ENCODE measurements around the gene PCDHGB1.
"Not testable (repeated sequence)": the region's sequence is repeated elsewhere in the genome, so short reads cannot be mapped to it uniquely, and the experiment has no call there.

The PCDHGB1 gene

DNA sequence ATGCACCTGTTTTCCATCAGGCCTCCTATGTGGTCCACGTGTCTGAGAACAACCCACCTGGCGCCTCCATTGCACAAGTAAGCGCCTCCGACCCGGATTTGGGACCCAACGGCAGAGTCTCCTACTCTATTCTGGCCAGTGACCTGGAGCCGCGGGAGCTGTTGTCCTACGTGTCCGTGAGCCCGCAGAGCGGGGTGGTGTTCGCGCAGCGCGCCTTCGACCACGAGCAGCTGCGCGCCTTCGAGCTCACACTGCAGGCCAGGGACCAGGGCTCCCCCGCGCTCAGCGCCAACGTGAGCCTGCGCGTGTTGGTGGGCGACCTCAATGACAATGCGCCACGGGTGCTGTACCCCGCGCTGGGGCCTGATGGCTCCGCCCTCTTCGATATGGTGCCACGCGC, 1.7 kb downstream of the PCDHGB1 start:
- no peak for DNase-seq

DNA sequence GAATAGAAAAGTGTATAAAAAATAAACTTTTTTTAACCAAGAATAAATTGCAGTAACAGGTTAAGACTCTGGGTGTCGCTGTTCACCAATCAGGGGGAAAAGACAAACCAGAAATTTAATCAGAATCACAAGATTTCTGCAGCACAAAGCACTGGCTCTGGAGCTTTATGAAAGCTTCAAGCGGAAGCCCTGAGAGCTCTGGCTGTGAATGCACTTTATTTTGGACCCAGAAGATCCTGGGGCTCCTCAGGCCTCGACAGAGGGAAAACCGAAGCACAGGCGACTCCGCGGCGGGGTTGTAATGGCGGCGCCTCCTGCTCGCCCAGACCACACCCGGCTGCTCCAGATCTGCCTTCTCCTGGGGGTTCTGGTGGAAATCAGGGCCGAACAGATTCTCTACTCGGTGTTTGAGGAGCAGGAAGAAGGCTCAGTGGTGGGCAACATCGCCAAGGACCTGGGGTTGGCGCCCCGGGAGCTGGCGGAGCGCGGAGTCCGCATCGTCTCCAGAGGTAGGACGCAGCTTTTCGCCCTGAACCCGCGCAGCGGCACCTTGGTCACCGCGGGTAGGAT, 5.1 kb downstream of the PCDHGB1 start, which contains the start of gene PCDHGA4:
PCDHGA4 (plus strand) TSS at position 122 of the 570 bp plus-strand sequence; CDS start at position 209, 87 bp downstream.
- DNase-seq: no peak

DNA sequence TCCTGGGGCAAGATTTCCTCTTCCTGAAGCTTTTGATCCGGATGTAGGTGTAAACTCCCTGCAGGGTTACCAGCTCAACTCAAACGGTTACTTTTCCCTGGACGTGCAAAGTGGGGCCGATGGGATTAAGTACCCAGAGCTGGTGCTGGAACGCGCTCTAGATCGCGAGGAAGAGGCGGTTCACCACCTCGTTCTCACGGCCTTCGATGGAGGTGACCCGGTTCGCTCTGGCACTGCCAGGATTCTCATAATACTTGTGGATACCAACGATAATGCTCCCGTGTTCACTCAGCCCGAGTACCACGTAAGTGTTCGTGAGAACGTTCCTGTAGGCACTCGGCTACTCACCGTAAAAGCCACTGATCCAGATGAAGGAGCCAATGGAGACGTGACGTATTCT, 5.7 kb downstream of the PCDHGB1 start:
- no peak for DNase-seq

DNA sequence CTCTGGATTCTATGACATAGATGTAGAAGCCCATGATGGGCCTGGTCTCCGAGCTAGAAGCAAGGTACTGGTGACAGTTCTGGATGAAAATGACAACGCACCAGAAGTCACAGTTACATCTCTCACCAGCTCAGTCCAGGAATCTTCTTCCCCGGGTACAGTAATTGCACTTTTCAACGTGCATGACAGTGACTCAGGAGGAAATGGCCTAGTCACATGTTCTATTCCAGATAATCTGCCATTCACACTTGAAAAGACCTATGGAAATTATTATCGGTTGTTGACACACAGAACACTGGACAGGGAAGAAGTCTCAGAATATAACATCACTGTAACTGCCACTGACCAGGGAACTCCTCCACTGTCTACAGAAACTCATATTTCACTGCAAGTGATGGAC, 6.2 kb downstream of the PCDHGB1 start:
- no peak for DNase-seq

DNA sequence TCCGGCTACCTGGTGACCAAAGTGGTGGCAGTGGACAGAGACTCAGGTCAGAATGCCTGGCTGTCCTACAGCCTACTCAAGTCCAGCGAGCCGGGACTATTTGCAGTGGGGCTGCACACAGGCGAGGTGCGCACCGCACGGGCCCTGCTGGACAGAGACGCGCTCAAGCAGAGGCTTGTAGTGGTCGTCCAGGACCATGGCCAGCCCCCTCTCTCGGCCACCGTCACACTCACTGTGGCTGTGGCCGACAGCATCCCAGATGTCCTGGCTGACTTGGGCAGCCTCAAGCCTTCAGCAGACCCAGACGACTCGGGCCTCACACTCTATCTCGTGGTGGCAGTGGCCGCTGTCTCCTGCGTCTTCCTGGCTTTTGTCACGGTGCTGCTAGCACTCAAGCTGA, 7.1 kb downstream of the PCDHGB1 start:
- DNase-seq: no peak

DNA sequence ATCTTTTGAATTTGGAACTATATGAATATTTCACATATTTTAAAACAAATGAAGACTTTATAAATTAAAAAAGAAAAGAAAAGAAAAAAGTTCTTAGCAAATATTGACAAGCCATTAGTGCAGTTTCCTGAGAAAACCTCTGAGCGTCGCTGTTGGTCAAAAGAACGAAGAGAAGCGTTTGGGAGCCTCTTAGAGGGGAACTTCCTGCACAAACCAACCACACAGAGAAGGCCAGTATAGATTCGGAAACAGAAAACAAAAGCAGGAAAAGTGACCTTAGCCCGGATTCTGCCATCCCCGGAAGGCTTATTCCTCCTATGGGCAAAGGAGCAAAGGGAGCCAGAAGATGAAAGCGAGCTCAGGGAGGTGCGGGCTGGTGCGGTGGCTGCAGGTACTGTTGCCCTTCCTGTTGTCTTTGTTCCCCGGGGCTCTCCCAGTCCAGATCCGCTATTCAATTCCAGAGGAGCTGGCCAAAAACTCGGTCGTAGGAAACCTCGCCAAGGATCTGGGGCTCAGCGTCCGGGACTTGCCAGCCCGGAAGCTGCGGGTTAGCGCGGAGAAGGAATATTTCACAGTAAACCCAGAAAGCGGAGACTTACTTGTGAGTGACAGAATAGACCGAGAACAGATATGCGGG, 10.0 kb downstream of the PCDHGB1 start, which contains the start of gene PCDHGB2:
PCDHGB2 (plus strand) TSS at position 205 of the 637 bp plus-strand sequence; CDS start at position 347, 142 bp downstream.
- DNase-seq: no peak

DNA sequence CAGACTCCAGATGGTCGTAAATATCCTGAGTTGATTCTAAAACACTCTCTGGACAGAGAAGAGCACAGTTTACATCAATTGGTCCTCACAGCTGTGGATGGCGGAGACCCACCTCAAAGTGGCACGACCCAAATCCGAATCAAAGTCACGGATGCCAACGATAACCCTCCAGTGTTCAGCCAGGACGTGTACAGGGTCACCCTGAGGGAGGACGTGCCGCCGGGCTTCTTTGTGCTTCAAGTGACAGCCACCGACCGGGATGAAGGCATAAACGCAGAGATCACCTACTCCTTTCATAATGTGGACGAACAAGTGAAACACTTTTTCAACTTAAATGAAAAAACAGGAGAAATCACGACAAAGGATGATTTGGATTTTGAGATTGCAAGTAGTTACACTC, 10.8 kb downstream of the PCDHGB1 start:
- no peak for DNase-seq

DNA sequence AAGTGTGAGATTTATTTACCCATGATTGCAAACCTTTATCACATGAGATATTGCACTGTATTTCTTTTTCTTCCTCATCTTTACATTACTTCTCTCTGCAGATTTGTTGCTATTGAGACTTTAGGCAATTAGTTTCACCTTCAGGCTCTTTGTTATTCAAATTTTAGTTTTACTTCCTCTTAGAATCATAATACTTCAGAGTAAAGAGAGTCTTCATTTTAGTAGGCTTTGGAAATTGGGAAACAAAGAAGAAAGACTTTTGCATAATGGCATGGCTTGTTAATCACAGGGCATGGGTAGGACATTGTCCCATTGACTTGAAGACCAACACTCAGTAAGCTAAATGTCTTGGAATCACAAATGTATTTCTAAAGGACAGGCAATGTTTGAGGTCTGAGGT, 12.8 kb downstream of the PCDHGB1 start:
- no peak for DNase-seq

DNA sequence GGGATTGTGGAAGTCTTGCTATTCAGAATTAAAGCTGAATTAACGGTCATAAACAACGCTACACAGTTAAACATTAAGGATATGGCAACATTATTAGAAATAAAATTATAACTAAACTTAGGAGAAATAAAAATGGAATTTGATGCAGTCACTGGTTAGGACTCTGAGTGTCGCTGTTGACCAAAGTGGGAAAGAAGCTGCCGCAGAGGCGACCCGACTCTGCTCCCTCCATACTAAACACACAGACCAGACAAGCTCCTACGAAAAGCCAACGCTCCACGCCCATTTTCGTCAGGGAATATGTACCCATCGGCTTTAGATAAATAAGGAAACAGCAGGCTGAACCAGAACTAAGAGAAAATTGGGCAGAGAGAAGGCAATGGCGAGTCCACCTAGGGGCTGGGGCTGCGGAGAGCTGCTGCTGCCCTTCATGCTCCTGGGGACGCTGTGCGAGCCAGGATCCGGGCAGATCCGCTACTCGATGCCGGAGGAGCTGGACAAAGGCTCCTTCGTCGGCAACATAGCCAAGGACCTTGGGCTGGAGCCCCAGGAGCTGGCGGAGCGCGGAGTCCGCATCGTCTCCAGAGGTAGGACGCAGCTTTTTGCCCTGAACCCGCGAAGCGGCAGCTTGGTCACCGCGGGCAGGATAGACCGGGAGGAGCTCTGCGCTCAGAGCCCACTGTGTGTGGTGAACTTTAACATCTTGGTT, 14.2 kb downstream of the PCDHGB1 start, which contains the start of gene PCDHGA5:
PCDHGA5 (plus strand) TSS at position 211 of the 709 bp plus-strand sequence; CDS start at position 380, 169 bp downstream.
- no peak for DNase-seq

DNA sequence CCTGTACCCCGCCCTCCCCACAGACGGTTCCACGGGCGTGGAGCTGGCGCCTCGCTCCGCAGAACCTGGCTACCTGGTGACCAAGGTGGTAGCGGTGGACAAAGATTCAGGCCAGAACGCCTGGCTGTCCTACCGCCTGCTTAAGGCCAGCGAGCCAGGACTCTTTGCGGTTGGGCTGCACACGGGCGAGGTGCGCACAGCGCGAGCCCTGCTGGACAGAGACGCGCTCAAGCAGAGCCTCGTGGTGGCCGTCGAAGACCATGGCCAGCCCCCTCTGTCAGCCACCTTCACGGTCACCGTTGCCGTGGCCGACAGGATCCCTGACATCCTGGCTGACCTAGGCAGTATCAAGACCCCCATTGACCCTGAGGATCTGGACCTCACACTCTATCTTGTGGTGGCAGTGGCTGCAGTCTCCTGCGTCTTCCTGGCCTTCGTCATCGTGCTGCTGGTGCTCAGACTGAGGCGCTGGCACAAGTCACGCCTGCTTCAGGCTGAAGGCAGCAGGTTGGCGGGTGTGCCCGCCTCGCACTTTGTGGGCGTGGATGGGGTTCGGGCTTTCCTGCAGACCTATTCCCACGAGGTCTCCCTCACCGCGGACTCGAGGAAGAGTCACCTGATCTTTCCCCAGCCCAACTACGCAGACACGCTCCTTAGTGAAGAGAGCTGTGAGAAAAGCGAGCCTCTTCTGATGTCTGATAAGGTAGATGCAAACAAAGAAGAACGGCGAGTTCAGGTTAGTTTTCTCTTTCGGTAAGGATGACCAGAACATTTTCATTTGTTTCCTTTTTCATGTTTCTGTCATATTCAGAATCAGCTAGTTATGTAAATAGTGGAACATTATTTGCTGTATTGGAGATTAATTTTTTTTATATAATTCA, 16.4 kb downstream of the PCDHGB1 start:
- no peak for DNase-seq

DNA sequence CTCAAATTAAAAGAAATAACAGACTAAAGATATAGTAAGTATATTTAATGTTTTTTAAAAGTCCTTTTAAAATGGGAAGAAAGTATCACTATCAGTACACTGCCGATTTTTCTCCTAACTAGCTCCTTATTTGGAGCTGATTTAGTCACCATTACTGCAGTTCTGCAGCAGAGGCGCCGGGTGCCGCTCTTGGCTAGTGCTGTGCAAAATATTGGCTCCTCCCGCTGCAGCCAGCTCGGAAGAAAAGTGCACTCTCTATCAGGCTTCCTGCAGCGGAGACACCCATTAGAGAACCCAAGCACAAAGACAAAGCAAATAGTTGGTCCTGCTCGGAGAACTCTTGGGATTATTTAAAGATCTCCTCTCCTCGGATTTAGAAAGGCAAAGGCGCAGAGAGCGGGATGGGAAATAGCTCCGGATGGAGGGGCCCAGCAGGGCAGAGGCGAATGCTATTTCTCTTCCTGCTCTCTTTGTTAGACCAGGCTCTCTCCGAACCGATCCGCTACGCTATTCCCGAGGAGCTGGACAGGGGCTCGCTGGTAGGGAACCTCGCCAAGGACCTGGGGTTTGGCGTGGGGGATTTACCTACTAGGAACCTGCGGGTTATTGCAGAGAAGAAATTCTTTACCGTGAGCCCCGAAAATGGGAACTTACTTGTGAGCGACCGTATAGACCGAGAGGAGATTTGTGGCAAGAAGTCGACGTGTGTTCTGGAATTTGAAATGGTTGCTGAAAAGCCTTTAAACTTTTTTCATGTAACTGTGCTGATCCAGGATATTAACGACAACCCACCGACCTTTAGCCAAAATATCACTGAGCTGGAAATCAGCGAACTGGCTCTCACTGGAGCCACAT, 20.3 kb downstream of the PCDHGB1 start, which contains the start of gene PCDHGB3:
PCDHGB3 (plus strand) TSS at position 249 of the 855 bp plus-strand sequence; CDS start at position 402, 153 bp downstream.
- no peak for DNase-seq

DNA sequence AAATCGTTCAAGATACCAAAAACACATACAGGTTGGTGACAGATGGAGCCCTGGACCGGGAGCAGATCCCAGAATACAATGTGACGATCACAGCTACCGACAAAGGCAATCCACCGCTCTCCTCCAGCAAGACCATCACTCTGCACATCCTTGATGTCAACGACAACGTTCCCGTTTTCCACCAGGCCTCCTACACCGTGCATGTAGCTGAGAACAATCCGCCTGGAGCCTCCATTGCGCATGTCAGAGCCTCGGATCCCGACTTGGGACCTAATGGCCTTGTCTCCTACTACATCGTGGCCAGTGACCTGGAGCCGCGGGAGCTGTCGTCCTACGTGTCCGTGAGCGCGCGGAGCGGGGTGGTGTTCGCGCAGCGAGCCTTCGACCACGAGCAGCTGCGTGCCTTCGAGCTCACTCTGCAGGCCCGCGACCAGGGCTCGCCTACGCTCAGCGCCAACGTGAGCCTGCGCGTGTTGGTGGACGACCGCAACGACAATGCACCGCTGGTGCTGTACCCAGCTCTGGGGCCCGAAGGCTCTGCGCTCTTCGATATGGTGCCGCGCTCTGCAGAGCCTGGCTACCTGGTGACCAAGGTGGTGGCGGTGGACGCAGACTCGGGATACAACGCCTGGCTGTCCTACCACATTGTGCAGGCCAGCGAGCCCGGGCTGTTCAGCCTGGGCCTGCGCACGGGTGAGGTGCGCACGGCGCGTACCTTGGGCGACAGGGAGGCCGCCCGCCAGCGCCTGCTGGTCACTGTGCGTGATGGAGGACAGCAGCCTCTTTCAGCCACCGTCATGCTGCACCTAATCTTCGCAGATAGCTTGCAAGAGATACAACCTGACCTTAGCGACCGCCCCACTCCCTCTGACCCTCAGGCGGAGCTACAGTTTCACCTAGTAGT, 21.9 kb downstream of the PCDHGB1 start:
- no peak for DNase-seq

DNA sequence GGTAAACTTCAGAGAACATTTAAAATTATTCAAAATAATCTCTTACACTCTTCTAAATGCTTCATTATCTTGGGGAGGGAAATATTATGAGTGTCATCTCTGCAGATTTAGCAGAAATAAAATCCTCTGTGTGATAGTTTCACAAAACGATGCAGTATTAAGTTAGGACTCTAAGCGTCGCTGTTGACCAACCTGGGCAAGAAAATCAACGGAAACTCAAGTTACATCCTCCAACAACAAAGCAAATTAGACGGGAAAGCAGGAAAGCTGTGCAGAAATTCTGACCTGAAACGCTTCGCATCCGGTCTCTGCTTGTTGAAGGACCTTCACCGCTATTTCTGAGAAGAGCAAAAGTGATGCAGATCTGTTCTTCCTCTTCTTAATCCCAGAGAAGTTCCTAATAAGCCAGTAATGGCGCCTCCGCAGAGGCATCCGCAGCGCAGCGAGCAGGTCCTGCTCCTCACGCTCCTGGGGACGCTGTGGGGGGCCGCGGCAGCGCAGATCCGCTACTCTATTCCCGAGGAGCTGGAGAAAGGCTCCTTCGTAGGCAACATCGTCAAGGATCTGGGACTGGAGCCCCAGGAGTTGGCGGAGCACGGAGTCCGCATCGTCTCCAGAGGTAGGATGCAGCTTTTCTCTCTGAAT, 23.9 kb downstream of the PCDHGB1 start, which contains the start of gene PCDHGA6:
PCDHGA6 (plus strand) TSS at position 219 of the 645 bp plus-strand sequence; CDS start at position 412, 193 bp downstream.
- no peak for DNase-seq

DNA sequence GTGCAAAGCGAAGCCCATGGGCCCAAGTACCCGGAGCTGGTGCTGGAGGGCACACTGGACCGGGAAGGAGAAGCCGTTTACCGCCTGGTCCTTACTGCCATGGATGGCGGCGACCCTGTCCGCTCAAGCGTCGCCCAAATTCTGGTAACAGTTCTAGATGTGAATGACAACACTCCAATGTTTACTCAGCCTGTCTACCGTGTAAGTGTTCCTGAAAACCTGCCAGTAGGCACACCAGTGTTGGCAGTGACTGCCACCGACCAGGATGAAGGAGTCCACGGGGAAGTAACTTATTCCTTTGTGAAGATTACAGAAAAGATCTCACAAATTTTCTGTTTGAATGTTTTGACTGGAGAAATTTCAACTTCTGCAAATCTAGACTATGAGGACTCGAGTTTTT, 24.7 kb downstream of the PCDHGB1 start:
- no peak for DNase-seq

DNA sequence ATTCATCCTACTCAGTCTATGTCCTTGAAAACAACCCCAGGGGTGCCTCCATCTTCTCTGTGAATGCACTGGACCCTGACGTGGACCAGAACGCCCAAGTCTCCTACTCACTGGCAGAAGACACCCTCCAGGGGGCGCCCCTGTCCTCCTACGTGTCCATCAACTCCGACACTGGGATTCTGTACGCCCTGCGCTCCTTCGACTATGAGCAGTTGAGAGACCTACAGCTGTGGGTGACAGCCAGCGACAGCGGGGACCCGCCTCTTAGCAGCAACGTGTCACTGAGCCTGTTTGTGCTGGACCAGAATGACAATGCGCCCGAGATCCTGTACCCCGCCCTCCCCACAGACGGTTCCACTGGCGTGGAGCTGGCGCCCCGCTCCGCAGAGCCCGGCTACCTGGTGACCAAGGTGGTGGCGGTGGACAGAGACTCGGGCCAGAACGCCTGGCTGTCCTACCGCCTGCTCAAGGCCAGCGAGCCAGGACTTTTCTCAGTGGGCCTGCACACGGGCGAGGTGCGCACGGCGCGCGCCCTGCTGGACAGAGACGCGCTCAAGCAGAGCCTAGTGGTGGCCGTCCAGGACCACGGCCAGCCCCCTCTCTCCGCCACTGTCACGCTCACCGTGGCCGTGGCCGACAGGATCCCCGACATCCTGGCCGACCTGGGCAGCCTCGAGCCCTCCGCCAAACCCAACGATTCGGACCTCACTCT, 25.7 kb downstream of the PCDHGB1 start:
- not testable (repeated sequence) for DNase-seq

DNA sequence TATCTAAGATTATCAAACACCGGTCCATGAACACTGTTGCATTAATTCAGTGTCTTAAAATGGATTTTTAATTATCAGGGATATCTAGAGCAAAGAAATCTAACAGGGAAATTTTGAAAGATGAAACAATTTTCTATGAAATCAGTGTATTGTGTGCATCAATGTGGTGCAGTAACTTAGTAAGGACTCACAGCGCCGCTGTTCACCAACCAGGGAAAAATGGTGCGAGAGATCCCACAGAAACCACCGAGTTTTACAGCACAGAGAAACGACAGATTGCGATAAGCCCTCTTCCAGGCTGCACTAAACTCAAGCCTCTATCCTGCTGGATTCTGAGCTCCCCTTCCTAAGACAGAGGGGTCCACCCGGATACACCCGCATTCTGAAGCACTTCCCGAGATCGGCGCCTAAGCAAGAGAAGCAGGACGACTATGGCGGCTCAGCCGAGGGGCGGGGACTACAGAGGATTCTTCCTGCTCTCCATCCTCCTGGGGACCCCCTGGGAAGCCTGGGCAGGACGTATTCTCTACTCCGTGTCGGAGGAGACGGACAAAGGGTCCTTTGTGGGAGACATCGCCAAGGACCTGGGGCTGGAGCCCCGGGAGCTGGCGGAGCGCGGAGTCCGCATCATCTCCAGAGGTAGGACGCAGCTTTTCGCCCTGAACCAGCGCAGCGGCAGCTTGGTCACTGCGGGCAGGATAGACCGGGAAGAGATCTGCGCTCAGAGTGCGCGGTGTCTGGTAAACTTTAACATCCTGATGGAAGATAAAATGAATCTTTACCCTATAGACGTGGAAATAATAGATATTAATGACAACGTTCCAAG, 32.8 kb downstream of the PCDHGB1 start, which contains the start of gene PCDHGA7:
PCDHGA7 (plus strand) TSS at position 274 of the 826 bp plus-strand sequence; CDS start at position 432, 158 bp downstream.
- DNase-seq: no peak

DNA sequence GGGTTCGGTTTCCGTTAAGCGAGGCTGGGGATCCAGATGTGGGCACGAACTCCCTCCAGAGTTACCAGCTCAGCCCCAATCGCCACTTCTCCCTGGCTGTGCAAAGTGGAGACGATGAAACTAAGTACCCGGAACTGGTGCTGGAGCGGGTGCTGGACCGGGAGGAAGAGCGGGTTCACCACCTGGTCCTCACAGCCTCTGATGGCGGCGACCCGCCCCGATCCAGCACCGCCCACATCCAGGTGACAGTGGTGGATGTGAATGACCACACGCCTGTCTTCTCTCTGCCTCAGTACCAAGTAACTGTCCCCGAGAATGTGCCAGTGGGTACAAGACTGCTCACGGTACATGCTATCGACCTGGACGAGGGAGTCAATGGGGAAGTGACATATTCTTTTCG, 33.4 kb downstream of the PCDHGB1 start:
- DNase-seq: no peak

Data from NCI-H2081 (cell line).